Measurements from ENCODE around the gene RNFT1.
"Not testable (repeated sequence)": the region's sequence is repeated elsewhere in the genome, so short reads cannot be mapped to it uniquely, and the experiment has no call there.

RNFT1 gene, protein sequence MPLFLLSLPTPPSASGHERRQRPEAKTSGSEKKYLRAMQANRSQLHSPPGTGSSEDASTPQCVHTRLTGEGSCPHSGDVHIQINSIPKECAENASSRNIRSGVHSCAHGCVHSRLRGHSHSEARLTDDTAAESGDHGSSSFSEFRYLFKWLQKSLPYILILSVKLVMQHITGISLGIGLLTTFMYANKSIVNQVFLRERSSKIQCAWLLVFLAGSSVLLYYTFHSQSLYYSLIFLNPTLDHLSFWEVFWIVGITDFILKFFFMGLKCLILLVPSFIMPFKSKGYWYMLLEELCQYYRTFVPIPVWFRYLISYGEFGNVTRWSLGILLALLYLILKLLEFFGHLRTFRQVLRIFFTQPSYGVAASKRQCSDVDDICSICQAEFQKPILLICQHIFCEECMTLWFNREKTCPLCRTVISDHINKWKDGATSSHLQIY

DNA sequence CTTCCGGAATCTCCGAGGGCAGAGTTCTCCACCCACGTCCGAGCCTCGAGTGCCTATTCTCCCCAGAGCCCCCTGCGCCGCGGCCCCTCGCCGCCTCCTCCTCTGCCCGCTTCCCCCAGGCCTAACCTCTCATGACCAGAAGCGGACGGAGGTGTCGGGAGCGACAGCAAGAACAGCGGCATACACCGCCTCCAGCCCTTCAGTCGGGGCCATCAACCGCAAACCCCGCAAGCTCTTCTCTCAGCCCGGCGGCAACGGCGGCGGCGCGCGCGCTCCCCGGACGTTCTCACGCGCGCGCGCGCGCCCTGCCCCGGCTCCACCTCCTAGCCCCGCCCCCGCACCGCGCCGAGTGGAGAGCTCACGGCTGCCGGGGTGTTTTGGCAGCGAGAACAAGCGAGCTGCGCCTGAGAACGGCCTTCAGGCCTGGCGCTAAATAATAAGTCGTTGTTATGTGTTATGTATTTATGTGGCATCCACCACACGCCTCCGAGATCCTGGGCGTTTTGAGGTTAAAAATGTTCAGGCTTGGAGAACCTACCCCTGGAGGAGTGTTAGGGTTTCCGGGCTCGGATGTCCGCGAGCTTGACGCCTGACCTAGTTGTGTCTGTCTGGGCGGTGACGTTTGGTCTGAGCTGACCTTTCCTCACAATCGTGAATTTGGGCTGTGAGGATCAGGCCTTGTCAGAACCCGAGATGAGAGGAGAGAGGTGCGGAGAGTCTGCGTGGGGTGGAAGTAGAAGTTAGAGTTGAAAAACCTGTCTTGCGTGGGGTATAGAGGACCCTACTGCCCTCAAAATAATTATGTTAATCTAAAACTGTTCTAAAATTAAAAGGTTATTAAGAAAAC lies at the start of gene RNFT1:
Gene RNFT1 (minus strand): TSS at position 259 of the 847 bp plus-strand sequence. CDS start 77 bp downstream, at position 182.
- DNase-seq, result peak; percentile 66

DNA sequence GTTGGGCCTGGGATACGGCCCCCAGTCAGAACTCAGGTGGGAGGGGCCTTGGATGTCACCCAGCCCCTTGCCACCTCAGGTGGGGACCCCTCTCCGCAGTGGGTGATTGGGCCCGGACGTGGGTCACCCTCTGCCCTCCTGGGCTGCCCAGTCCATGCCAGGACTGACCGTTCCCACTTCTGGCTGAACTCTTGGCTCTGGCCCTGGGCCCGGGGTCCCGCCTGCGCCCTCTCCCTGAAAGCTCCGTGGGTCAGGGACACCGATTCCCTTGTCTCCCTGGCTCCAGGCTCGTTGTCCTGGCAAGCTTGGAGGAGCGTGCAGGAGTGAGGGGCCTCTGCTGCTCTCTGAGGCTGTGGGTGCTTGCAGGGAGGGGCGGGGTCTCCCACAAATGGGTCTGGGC lies 44.8 kb upstream of the RNFT1 start:
- DNase-seq, result not testable (repeated sequence)

DNA sequence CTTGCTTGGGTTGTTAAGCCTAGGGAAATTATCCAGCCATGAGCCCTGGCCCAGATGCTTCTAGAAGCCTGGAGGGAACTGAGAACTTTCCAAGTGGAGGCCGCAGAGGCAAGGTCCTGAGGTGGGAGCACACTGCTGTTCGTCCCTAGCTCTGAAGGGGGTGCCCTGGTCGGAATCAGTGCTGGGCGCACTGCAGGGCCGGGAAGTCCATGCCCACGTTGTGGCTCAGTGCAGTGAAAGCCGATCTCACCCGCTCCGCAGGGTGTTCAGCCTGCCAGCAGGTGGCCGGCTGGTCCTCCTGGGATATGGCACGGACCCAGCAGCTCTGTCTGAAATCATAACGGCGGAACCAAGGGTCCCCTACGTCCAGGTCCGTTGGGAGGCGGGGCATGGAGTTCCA lies 43.8 kb upstream of the RNFT1 start:
- DNase-seq, result not testable (repeated sequence)

DNA sequence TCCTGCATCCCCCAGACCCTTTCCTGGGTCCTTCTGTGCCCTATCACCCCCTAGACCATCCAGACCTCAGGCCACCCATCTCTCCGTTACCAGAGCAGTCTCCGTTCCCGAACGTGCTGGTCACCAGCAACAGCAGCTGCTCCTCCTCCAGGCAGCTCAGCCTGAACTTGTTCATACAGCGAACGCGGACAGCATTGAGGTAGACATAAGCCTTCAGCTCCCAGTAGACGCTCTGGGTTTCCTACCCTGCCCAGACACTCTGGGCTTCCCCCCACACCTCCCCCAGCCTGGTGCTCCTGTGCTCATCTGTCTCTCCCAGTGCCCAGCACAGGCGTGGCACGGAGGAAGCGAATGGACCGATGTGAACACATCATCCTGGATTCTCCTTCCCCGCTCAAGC lies 41.6 kb upstream of the RNFT1 start:
- no peak for DNase-seq

DNA sequence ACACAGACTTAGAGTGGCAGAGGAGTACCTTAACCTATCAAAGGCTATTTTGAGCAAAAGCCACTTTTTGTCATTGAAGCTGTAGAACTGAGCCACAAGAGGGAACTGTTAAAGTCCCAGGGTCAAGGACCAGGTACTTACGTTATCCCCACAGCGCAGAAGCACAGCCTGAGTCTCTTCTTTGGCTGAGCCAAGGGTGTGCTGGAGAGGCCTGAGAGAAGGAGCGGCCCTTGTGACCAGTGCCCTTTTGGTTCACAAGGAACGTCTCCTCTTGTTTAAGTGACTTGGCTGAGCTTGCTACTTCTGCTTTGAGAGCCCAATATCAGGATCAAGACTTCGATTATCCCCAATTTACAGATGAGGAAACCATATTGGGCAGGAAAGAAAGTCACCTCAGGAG lies 40.0 kb upstream of the RNFT1 start:
- DNase-seq, result not testable (repeated sequence)

DNA sequence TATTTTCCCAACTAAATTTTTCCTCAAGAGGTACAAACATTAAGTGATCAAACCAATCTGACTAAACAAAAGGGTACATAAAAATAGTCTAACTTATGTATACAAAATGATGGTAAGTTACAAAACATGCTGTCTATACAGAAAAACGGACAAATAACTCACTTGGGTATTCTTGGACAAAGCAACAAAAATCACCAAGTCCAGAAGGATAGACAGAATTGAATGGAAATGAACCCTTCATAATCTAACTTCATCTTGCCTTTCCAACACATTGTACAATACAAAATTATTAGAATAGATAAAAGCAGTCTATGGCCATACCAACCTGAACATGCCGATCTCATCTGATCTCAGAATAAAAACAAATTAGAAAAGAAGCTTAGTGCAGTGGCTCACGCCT lies 37.9 kb upstream of the RNFT1 start:
- not testable (repeated sequence) for DNase-seq

DNA sequence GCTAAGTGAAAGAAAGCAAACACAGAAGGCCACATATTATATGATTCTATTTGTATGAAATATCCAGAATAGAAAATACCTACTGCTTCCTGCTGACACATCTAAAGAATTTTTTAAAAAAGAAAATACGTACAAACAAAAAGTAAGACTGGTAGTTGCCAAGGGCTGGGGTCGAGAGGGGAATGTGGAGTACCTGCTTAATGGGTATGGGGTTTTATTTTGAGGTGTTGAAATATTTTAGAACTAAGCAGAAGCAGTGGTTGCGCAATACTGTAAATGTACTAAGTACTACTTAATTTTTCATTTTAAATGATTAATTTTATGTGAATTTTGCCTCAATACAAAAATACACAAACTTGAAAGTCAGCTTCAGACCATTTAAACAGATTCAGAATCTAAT lies 32.1 kb upstream of the RNFT1 start:
- not testable (repeated sequence) for DNase-seq

DNA sequence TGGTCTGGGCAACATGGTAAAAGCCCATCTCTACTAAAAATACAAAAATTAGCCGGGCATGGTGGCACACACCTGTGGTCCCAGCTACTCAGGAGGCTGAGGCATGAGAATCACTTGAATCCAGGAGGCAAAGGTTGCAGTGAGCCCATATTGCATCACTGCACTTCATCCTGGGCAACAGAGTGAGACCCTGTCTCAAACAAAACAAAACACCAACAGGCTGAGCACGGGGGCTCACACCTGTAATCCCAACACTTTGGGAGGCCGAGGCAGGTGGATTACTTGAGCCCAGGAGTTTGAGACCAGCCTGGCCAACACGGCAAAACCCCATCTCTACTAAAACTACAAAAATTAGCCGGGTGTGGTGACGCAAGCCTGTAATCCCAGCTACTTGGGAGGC lies 10.6 kb upstream of the RNFT1 start:
- not testable (repeated sequence) for DNase-seq

DNA sequence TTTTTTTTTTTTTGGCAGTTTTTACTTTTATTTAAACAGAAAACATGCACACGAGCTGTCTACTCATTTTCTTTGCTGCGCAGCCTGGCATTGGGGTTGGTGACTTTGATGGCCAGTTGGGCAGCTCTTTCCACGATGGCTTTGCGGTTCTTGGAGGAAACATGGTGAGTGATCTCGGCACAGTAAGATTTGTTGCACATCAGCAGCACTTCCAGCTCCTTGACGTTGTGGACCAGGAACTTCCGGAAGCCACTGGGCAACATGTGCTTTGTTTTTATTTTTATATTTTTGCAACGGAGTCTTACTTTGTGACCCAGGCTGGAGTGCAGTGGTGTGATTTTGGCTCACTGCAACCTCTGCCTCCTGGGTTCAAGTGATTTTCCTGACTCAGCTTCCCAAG lies 8.9 kb upstream of the RNFT1 start:
- DNase-seq, result not testable (repeated sequence)

DNA sequence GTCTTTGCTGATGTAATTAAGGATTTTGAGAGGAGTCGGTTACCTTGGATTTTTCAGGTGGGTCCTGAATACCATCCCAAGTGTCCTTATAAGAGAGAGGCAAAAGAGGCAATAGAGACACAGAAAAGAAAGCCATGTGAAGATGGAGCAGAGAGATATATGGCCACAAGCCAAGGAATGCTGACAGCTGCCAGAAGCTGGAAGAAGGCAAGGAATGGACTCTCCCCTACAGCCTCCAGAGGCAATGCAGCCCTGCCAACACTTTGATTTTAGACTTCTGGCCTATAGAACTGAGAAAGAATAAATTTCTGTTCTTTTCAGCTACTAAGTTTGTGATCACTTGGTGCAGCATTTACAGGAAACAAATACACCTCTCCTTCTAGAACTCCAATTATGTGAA lies 8.2 kb upstream of the RNFT1 start:
- DNase-seq, result no peak

DNA sequence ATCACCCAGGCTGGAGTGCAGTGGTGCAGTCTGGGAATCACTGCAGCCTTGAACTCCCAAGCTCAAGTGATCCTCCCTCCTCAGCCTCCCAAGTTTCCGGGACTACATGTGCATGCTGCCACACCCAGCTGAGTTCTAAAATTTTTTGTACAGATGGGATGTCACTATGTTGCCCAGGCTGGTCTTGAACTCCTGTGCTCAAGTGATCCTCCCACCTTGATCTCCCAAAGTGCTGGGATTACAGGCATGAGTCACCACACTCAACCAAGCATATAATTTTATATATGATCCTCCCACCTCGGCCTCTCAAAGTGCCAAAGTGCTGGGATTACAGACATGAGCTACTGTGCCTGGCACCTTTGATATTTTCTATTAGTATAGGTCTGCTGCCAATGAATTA lies 7.2 kb upstream of the RNFT1 start:
- DNase-seq, result not testable (repeated sequence)

DNA sequence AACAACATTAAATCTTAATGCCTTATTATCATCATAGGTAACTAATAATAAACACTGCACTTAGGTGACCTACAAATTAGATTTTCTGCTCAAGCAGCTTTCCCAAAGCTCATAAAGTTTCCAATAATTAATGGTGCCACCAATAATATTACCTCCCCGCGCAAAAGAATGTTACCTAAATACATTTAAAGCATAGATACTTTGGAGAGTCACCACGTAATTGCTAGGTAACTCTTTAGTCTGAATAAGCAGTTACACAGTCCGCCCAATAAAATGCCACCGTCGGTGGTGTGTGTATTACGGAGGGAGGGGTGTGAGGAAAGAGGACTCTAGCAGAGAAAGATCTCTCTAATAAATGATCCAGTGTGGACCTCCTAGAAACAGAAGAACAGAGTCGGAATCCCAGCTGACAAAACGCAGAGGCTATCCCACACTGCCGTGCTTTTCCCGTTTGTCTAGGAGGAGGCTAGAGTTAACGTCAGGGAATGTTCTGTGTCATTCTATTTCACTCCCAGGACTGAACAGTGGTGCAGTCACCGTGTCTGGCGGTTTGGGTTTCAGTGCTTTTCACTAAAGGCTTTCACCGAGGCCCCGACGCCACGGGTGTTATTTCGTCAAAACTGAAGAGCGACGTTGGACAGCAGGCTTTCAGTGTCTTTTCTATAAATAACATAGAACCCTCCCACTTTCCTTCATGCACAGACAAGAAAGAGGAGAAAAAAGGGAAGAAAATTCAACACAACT lies 630 bp downstream of the RNFT1 start:
- peak; percentile 24 for DNase-seq

DNA sequence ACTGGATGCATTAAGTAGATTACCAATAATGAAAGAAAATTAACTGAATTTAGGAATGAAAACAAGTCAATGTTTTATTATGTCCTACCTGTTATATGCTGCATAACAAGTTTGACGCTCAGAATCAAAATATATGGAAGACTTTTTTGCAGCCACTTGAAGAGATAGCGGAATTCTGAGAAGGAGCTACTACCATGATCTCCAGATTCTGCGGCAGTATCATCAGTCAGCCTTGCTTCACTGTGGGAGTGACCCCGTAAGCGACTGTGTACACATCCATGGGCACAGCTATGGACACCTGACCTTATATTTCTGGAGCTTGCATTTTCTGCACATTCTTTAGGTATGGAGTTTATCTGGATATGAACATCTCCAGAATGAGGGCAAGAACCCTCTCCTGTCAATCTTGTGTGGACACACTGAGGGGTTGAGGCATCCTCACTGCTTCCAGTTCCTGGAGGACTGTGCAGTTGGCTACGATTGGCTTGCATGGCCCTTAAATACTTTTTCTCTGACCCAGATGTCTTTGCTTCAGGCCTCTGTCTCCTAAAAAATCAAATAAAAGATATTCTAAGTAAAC lies 1.7 kb downstream of the RNFT1 start:
- DNase-seq, result no peak

DNA sequence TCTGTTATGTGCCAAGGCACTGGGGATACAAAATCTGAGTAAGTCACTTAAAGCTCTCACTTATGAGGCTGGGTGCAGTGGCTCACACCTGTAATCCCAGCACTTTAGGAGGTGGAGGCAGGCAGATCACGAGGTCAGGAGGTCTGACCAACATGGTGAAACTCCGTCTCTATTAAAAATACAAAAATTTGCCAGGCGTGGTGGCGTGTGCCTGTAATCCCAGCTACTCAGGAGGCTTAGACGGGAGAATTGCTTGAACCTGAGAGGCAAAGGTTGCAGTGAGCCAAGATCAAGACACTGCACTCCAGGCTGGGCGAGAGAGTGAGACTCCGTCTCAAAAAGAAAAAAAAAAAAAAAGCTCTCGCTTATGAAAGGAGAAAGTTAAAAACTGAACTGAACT lies 5.0 kb downstream of the RNFT1 start:
- DNase-seq, result not testable (repeated sequence)

DNA sequence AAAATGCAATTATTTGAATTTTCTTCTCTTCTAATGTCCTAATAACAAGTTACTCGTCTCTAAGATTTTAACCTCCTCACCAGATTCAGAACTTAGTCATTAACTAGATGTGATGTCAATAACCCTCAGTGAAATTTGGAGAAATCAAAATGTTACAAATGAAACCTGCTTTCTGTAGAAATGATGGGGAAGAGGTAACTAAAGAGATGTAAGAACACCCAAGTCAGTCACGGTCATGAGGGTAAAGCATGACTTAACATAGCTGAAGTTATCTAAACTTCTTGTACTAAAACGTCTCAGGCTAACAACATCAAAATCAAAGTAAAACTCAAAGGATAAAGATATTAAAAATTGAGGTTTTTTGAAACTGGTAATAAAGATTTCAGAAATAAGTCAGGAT lies 9.7 kb downstream of the RNFT1 start:
- no peak for DNase-seq

DNA sequence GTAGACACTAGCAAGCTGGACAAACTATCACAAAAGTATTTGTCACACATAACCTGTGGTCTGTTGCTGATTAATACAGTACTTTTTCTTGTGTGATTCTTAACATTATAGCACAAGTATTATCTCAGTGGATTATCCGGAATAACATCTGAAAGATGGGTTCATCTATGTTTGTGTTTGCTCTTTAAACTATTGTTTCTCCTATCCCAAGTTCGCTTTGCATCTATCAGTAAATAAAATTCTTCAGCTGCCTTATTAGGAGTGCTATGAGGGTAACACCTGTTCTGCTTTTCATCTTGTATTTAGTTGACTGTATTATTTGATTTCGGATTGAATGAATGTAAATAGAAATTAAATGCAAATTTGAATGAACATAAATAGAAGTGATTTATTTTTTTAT lies 14.5 kb downstream of the RNFT1 start:
- DNase-seq, result no peak

DNA sequence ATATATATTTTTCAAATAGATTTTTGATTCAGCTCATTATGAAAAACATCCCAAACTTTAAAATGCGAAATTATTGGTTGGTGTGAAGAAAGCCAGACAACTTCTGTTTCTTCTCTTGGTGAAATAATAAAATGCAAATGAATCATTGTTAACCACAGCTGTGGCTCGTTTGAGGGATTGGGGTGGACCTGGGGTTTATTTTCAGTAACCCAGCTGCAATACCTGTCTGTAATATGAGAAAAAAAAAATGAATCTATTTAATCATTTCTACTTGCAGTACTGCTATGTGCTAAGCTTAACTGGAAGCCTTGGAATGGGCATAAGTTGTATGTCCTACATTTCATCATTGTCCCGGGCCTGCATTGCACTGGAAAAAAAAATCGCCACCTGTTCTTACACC lies 17.2 kb downstream of the RNFT1 start:
- DNase-seq, result not testable (repeated sequence)

DNA sequence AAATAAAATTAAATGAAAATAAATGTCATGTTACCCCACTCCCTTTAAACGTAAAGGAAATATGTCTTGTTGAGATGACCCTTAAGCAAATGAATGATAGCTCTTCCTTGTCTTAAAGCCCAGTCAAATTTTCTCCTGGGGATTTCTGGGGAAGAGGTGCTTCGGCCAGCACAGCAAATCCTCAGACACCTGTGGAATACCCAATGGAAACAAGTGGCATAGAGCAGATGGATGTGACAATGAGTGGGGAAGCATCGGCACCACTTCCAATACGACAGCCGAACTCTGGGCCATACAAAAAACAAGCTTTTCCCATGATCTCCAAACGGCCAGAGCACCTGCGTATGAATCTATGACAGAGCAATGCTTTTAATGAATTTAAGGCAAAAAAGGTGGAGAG lies 18.1 kb downstream of the RNFT1 start:
- not testable (repeated sequence) for DNase-seq

DNA sequence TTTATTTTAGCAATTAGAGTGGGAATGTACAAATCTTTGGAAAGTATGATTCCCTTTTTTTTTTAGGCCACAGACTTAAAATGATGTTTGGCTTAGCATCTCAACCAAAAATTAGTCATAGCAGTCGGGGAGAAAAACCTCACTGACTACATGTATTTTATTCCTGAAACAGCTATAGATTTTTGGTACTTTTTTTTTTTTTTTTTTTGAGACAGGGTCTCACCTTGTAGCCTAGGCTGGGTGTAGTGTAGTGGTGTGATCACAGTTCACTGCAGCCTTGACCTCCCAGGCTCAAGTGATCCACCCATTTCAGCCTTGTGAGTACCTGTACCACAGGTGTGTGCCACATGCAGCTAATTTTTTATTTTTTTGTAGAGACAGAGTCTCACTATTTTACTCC lies 23.4 kb downstream of the RNFT1 start:
- no peak for DNase-seq

DNA sequence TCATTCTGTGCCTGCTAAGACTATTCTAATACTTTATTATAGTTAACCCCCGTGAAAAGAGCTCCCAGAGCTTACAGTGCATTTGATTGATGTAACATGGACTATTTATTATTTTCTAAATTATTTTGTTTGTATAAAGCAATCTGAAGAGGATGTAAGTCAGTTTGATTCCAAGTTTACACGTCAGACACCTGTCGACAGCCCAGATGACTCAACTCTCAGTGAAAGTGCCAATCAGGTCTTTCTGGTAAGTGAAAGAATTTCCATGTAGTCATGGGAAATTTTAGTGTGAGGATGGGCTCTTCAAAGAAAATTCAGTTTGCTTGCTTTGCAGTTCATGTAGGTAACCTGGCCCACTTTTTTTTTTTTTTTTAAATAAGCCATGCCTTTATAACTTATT lies 23.8 kb downstream of the RNFT1 start:
- not testable (repeated sequence) for DNase-seq

DNA sequence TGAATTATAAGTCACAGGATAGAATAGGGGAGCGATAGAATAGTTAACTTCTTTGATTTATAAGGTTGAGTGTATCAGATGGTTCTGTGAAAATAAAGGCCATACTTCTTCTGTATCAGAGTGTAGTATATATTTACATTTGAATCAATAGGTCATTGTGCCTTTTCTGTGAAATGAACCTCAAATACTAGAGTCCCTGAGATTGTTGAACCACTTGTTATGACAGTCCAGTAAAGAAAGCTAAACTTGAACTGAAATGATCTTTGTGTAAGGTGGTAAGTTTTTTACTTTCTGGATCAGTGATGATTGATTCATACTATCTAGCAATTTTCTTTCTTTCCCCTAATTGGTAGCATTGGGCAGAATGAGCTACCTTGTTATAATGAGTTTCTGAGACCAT lies 31.2 kb downstream of the RNFT1 start:
- DNase-seq, result not testable (repeated sequence)

DNA sequence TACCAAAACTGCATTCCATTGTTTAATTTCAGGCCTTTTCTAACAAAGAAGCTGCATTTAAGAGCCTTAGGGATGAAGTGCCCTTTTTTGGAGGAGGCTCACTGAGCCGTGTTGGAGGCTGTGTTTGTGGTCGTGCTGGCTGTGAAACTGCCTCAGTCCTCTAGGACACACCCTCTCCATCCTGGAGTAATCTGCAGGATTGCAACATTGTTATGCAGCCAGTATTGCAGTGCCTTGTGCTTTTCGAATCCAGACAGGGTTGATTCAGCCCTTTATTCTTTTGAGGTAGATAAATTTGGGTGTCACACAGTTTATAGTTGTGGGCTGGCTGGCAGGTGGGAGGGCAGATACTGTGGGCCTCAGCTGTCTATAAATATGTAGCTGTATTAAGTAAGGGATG lies 33.8 kb downstream of the RNFT1 start:
- DNase-seq, result not testable (repeated sequence)

DNA sequence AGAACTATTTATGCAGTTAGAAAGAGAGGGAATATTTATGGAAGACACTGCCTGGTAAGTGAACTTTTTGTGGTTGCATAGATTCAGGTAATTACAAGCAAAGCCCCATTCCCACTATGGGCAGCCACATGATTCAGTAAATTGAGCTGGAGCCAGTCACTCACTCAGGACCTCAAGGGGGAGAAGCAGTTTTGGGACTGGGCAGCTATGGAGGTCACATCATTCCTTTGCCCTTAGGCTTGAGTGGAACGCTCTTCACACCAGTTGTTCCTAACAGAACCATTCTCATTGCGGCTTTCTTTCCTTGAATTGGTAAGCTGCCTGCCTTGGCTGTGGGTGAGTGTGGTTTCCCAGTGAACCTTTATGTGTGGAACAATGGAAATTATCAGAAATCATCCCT lies 34.4 kb downstream of the RNFT1 start:
- not testable (repeated sequence) for DNase-seq
